Measurements from ENCODE around the gene SEC14L2.

The SEC14L2 gene

DNA sequence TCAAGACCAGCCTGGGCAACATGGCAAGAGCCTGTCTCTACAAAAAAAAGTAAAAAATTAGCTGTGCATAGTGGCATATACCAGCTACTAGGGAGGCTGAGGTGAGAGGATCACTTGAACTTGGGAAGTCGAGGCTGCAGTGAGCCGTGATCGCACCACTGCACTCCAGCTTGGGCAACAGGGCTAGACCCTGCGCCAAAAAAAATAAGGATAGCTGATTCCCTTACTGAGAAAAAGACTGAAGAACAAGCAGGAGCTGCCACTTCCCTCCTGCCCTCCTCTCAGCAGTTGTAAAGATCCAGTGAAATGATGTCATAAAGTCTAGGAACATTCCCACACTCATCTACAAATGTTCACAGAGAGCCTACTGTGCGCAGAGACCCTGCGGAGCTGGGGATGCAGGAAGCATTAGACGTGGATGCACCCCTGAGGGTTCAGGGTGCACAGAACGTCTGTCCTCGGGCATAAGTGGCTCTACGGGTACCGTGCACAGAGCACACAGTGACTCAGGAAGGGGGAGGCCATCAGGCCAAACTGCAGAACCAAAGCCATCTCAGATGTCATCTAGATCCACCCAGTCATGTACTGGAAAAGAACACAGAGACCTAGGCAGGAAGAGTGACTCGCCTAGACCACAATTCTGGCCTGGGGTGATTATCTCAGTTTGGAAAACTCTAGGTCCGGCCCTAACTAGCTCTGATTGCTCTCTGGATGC, 11.7 kb downstream of the SEC14L2 start:
- Histone ChIP-seq H3K36me3 (ENCODE audit: insufficient read depth, low read length) (no peaks in the 10 kb centered on the region), H3K27ac (ENCODE audit: low read depth, low read length, poor library complexity, severe bottlenecking) (no peak overlapping the region)

GRCh38 chr22:30411780-30412179, 15.0 kb downstream of the SEC14L2 start:
- H3K4me1 ChIP-seq (ENCODE audit: insufficient read depth, low read length, severe bottlenecking), result no peaks in the 10 kb centered on the region
- H3K9me3 ChIP-seq (ENCODE audit: low read length), result no peaks in the 10 kb centered on the region
- no peaks in the 10 kb centered on the region for H3K79me2 ChIP-seq (ENCODE audit: insufficient read depth, low read length)
- no peak overlapping the region for H3K4me3 ChIP-seq (ENCODE audit: low read depth, low read length, poor library complexity, severe bottlenecking)
- H3F3A ChIP-seq (ENCODE audit: insufficient read depth, low read length), result no peaks in the 10 kb centered on the region
- H4K20me1 ChIP-seq (ENCODE audit: insufficient read depth, low read length), result no peaks in the 10 kb centered on the region
- no peak overlapping the region for H3K9ac ChIP-seq (ENCODE audit: low read length)
- no peak overlapping the region for H3K27ac ChIP-seq (ENCODE audit: low read depth, low read length, poor library complexity, severe bottlenecking)
- no peak for TF ChIP-seq EZH2 (IDR thresholded peaks at IDR 0.05; ENCODE audit: borderline replicate concordance, low read length)
- TF ChIP-seq, protein P1, sequence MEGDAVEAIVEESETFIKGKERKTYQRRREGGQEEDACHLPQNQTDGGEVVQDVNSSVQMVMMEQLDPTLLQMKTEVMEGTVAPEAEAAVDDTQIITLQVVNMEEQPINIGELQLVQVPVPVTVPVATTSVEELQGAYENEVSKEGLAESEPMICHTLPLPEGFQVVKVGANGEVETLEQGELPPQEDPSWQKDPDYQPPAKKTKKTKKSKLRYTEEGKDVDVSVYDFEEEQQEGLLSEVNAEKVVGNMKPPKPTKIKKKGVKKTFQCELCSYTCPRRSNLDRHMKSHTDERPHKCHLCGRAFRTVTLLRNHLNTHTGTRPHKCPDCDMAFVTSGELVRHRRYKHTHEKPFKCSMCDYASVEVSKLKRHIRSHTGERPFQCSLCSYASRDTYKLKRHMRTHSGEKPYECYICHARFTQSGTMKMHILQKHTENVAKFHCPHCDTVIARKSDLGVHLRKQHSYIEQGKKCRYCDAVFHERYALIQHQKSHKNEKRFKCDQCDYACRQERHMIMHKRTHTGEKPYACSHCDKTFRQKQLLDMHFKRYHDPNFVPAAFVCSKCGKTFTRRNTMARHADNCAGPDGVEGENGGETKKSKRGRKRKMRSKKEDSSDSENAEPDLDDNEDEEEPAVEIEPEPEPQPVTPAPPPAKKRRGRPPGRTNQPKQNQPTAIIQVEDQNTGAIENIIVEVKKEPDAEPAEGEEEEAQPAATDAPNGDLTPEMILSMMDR (IDR thresholded peaks at IDR 0.05; ENCODE audit: low read length), result no peak
- no peaks in the 10 kb centered on the region for H3K27me3 ChIP-seq (ENCODE audit: insufficient read depth, low read length)
- no peaks in the 10 kb centered on the region for H3K9me2 ChIP-seq (ENCODE audit: low read depth, low read length)
- H3K4me2 ChIP-seq (ENCODE audit: low read length), result no peak overlapping the region
- peaks cover 7% of the 10 kb centered on the region; the same call in 1 of the 2 replicates for H3K36me3 ChIP-seq (ENCODE audit: insufficient read depth, low read length)
- no peak overlapping the region for H2AFZ ChIP-seq (ENCODE audit: low read length)

More for the DNA sequence above, 11.7 kb downstream of the SEC14L2 start:
- Histone ChIP-seq H2AFZ (ENCODE audit: low read length) (no peak overlapping the region), H3K79me2 (ENCODE audit: insufficient read depth, low read length) (no peaks in the 10 kb centered on the region), H3K4me2 (ENCODE audit: low read length) (no peak overlapping the region), H3F3A (ENCODE audit: insufficient read depth, low read length) (no peaks in the 10 kb centered on the region), H3K27me3 (ENCODE audit: insufficient read depth, low read length) (no peaks in the 10 kb centered on the region), H3K4me1 (ENCODE audit: insufficient read depth, low read length, severe bottlenecking) (no peaks in the 10 kb centered on the region), H3K4me3 (ENCODE audit: low read depth, low read length, poor library complexity, severe bottlenecking) (no peak overlapping the region), H3K9me3 (ENCODE audit: low read length) (no peaks in the 10 kb centered on the region), H3K9ac (ENCODE audit: low read length) (no peak overlapping the region), H4K20me1 (ENCODE audit: insufficient read depth, low read length) (no peaks in the 10 kb centered on the region), H3K9me2 (ENCODE audit: low read depth, low read length) (no peaks in the 10 kb centered on the region)
- TF ChIP-seq, protein P1 (IDR thresholded peaks at IDR 0.05; ENCODE audit: low read length), result no peak
- TF ChIP-seq EZH2 (IDR thresholded peaks at IDR 0.05; ENCODE audit: borderline replicate concordance, low read length), result no peak

DNA sequence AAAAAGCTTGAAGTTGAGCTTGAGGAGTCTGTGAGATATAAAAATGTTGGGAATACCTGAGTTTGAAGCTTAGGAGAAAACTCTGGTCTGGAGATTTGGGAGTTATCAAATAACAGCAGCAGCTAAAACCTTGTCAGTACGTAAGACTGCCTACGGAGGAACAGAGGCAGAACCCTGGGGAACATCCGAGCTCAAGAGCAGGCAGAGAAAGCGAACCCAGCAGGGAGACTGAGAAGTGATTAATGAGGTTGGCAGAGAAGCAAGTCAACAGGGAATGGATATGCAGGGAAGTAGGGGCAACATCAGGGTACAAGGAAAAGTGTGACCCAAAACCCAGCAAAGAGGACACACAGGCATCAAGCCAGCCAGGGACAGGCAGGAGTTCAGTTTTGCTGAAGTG, 16.2 kb downstream of the SEC14L2 start:
- no peak overlapping the region for H3K27ac ChIP-seq (ENCODE audit: low read depth, low read length, poor library complexity, severe bottlenecking)

More for the DNA sequence above, 16.2 kb downstream of the SEC14L2 start:
- Histone ChIP-seq H3K9me3 (ENCODE audit: low read length) (no peaks in the 10 kb centered on the region), H3K9me2 (ENCODE audit: low read depth, low read length) (no peaks in the 10 kb centered on the region), H3K79me2 (ENCODE audit: insufficient read depth, low read length) (no peaks in the 10 kb centered on the region), H3F3A (ENCODE audit: insufficient read depth, low read length) (no peaks in the 10 kb centered on the region), H2AFZ (ENCODE audit: low read length) (no peak overlapping the region), H3K36me3 (ENCODE audit: insufficient read depth, low read length) (peaks cover 7% of the 10 kb centered on the region; the same call in 1 of the 2 replicates), H3K4me2 (ENCODE audit: low read length) (no peak overlapping the region), H3K9ac (ENCODE audit: low read length) (no peak overlapping the region), H4K20me1 (ENCODE audit: insufficient read depth, low read length) (no peaks in the 10 kb centered on the region), H3K4me3 (ENCODE audit: low read depth, low read length, poor library complexity, severe bottlenecking) (no peak overlapping the region), H3K27me3 (ENCODE audit: insufficient read depth, low read length) (no peaks in the 10 kb centered on the region), H3K4me1 (ENCODE audit: insufficient read depth, low read length, severe bottlenecking) (no peaks in the 10 kb centered on the region)
- no peak for TF ChIP-seq EZH2 (IDR thresholded peaks at IDR 0.05; ENCODE audit: borderline replicate concordance, low read length)
- TF ChIP-seq, protein P1 (IDR thresholded peaks at IDR 0.05; ENCODE audit: low read length), result no peak
